GM12878 (cell line): Measurements from ENCODE around the gene ZNF296. TPM values are rescaled to one million over a fixed set of nuclear protein-coding genes. Genes with fewer than 3 reads are reported as not detected.

ENCODE experiments used
- ATAC-seq: fragments of 200-7000 bp; cut with Tn5 transposase; 3 replicates; pipeline ENCODE4 v1.9.1; 2020; ENCODE audit warnings: mild to moderate bottlenecking, moderate library complexity
- BruUV-seq: library from RNA; stranded (reverse); fragments of 400-500 nt; replicated peaks from 2 replicates; lab custom pipeline; 2021; lab: Mats Ljungman, UMichigan
- CTCF ChIA-PET: fragments of 300-600 bp; sonication (Branson Sonifier 250); formaldehyde crosslinking; extraction: SDS; loops from one replicate; lab custom pipeline; 2021; ENCODE audit warnings: inconsistent platforms; lab: Yijun Ruan, JAX
- POLR2A ChIA-PET: fragments of 350-600 bp; formaldehyde crosslinking; extraction: SDS; loops from one replicate; lab custom pipeline; 2021; ENCODE audit warnings: inconsistent platforms; lab: Charles Lee
- RAD21 ChIA-PET: fragments of 300-600 bp; sonication (Branson Sonifier 250); formaldehyde crosslinking; loops from one replicate; lab custom pipeline; 2023; ENCODE audit warnings: antibody characterized with exemption; ENCODE audit not compliant: unreplicated experiment; lab: Charles Lee
- SMC1A ChIA-PET: fragments of 300-600 bp; sonication (Branson Sonifier 250); formaldehyde crosslinking; loops from one replicate; lab custom pipeline; 2023; ENCODE audit not compliant: unreplicated experiment, uncharacterized antibody; lab: Charles Lee
- DNase-seq: peaks from one replicate; pipeline ENCODE4 v3.0.0-alpha.2; 2011; ENCODE audit warnings: low read depth, low spot score
- FAIRE-seq: peaks from 3 replicates; lab custom pipeline; 2011; peaks lifted over from hg19 to GRCh38; lab: Jason Lieb, UNC
- H2AFZ ChIP-seq: 2 replicates; pipeline ENCODE4 v1.6.0; 2011; ENCODE audit warnings: low read depth, low read length, control low read depth; ENCODE audit not compliant: control insufficient read depth
- H3K27ac ChIP-seq: 2 replicates; pipeline ENCODE4 v1.5.1; 2011; ENCODE audit warnings: control low read depth; ENCODE audit not compliant: control insufficient read depth, insufficient read depth
- H3K27me3 ChIP-seq, 2 experiments: replicated peaks in 1 of 2; 2 replicates each; pipeline versions ENCODE4 v1.6.0 to v1.6.1; 2011; ENCODE audit warnings: low read length in 1 of 2; ENCODE audit not compliant: control insufficient read depth in 2 of 2, insufficient read depth in 2 of 2
- H3K36me3 ChIP-seq, 2 experiments: 2 replicates each; pipeline ENCODE4 v1.5.1; 2011; ENCODE audit warnings: low read length in 1 of 2; ENCODE audit not compliant: control insufficient read depth in 2 of 2, insufficient read depth in 2 of 2
- H3K4me1 ChIP-seq: 2 replicates; pipeline ENCODE4 v1.6.1; 2011; ENCODE audit warnings: mild to moderate bottlenecking, low read length, moderate library complexity, mixed read lengths; ENCODE audit not compliant: control insufficient read depth, insufficient read depth
- H3K4me2 ChIP-seq: 2 replicates; pipeline ENCODE4 v1.6.0; 2011; ENCODE audit warnings: control low read depth; ENCODE audit not compliant: control insufficient read depth, insufficient read depth
- H3K4me3 ChIP-seq: fragments of 200-600 bp; sonication (generic); 2 replicates; pipeline ENCODE4 v1.5.1; 2016
- H3K79me2 ChIP-seq: 2 replicates; pipeline ENCODE4 v1.6.0; 2011; ENCODE audit warnings: low read length; ENCODE audit not compliant: control insufficient read depth, insufficient read depth
- H3K9ac ChIP-seq: 2 replicates; pipeline ENCODE4 v1.8.0; 2011; ENCODE audit warnings: low read length, control low read depth, mixed read lengths; ENCODE audit not compliant: control insufficient read depth, insufficient read depth
- H3K9me3 ChIP-seq: replicated peaks from 3 replicates; pipeline ENCODE4 v1.5.1; 2011; ENCODE audit warnings: mild to moderate bottlenecking, low read length; ENCODE audit not compliant: control insufficient read depth, insufficient read depth
- H4K20me1 ChIP-seq: 2 replicates; pipeline ENCODE4 v1.6.0; 2011; ENCODE audit not compliant: control insufficient read depth, insufficient read depth
- CEBPB ChIP-seq, 2 experiments: fragments of 150-350 bp in 1 of 2; IDR thresholded peaks; 2 replicates each; pipeline ENCODE4 v1.6.1; 2012 to 2014; ENCODE audit warnings: low read depth in 2 of 2, low read length in 2 of 2, borderline replicate concordance in 1 of 2, inconsistent platforms in 1 of 2
- CHD2 ChIP-seq: IDR thresholded peaks from 2 replicates; pipeline ENCODE4 v1.6.1; 2011; ENCODE audit warnings: low read depth, low read length, improper control_type of control experiment, borderline replicate concordance
- EP300 ChIP-seq, 2 experiments: fragments of 150-350 bp in 1 of 2; IDR thresholded peaks; 2 replicates each; pipeline ENCODE4 v1.6.1; 2011 to 2012; ENCODE audit warnings: low read depth in 2 of 2, low read length in 2 of 2, borderline replicate concordance in 1 of 2, improper control_type of control experiment in 1 of 2, inconsistent platforms in 1 of 2; ENCODE audit not compliant: control insufficient read depth in 1 of 2
- ESRRA ChIP-seq: IDR thresholded peaks from 2 replicates; pipeline ENCODE4 v1.6.1; 2012; ENCODE audit warnings: mild to moderate bottlenecking, low read length, improper control_type of control experiment
- GABPA ChIP-seq: IDR thresholded peaks from 2 replicates; pipeline ENCODE4 v1.6.1; 2014; ENCODE audit warnings: antibody characterized with exemption, low read depth, mild to moderate bottlenecking, inconsistent platforms
- IKZF1 ChIP-seq: fragments of 450-650 bp; conservative IDR thresholded peaks from 2 replicates; pipeline ENCODE4 v1.6.1; 2017; ENCODE audit warnings: antibody characterized with exemption, mild to moderate bottlenecking
- MEF2B ChIP-seq: fragments of 450-650 bp; IDR thresholded peaks from 2 replicates; pipeline ENCODE4 v1.6.1; 2018; ENCODE audit warnings: mild to moderate bottlenecking, moderate library complexity; ENCODE audit not compliant: partially characterized antibody, poor library complexity, severe bottlenecking
- NBN ChIP-seq: fragments of 450-650 bp; IDR thresholded peaks from 2 replicates; pipeline ENCODE4 v1.6.1; 2016
- NR2C2 ChIP-seq: IDR thresholded peaks from 2 replicates; pipeline ENCODE4 v1.6.1; 2011; ENCODE audit warnings: borderline replicate concordance, low read depth; ENCODE audit not compliant: control insufficient read depth, insufficient read length
- NR2F1 ChIP-seq: fragments of 450-650 bp; conservative IDR thresholded peaks from 2 replicates; pipeline ENCODE4 v1.6.1; 2017; ENCODE audit warnings: mild to moderate bottlenecking
- TCF12 ChIP-seq: IDR thresholded peaks from 2 replicates; pipeline ENCODE4 v1.6.1; 2011; ENCODE audit warnings: low read depth, mild to moderate bottlenecking, low read length
- TCF3 ChIP-seq: IDR thresholded peaks from 2 replicates; pipeline ENCODE4 v1.6.1; 2012; ENCODE audit warnings: low read depth, mild to moderate bottlenecking, low read length, borderline replicate concordance; ENCODE audit not compliant: insufficient read depth
- WGBS: methylation state at CpG from one replicate; pipeline ENCODE4 v1.1.6; 2016; ENCODE audit warnings: low lambda C conversion rate; ENCODE audit not compliant: insufficient replicate concordance, insufficient coverage; ENCODE audit errors: missing lambda C conversion rate; 5-methylcytosine and 5-hydroxymethylcytosine counted together
- in situ Hi-C: fragments of 300-500 bp; cut with MboI; formaldehyde crosslinking; loops from 9 replicates; pipeline ENCODE4 v1.14.3; 2018; ENCODE audit warnings: mixed read lengths
- intact Hi-C: fragments of 100-400 bp; cut with micrococcal nuclease; formaldehyde crosslinking; loops from one replicate; pipeline ENCODE4 v1.14.2; 2022; ENCODE audit not compliant: unreplicated experiment
- polyA plus RNA-seq, 11 experiments: library from polyadenylated mRNA; depleted of rRNA in 4 of 11; unstranded in 6 of 11; stranded (reverse) in 5 of 11; fragments of >200 nt; fragmentation: Nextera tagmentation in 4 of 11; fragmentation: Illumina TruSeq in 1 of 11; extraction: Ambion mirVana in 4 of 11; extraction: Trizol in 1 of 11; gene quantifications; 1 replicate in 1 of 11; 2 replicates in 10 of 11; pipeline versions ENCODE4 v1.2.1 to v1.2.3, GENCODE V29; 2011 to 2016; ENCODE audit warnings: inconsistent platforms in 2 of 11, missing spikeins in 2 of 11, low read depth in 1 of 11
- total RNA-seq, 4 experiments: library from RNA; depleted of rRNA in 3 of 4; stranded (reverse); fragments of >200 nt in 3 of 4; fragmentation: Illumina TruSeq in 1 of 4; extraction: Trizol in 1 of 4; gene quantifications; 2 replicates each; pipeline versions ENCODE4 v1.2.1 to v1.2.3, GENCODE V29; 2013 to 2021
- TF ChIP-seq, protein P1 (sequence below): fragments of 450-650 bp; IDR thresholded peaks from 2 replicates; pipeline ENCODE4 v1.6.1; 2017; ENCODE audit warnings: low read depth, mild to moderate bottlenecking, moderate library complexity
- TF ChIP-seq, protein P2 (sequence below): fragments of 450-650 bp; IDR thresholded peaks from 2 replicates; pipeline ENCODE4 v1.6.1; 2017; ENCODE audit warnings: mild to moderate bottlenecking

Gene ZNF296
- total and polyA plus RNA-seq, 10 of the 15 experiments (the other 5 are each of a cell fraction or from before 2014, with no cell fraction given): 0.44 to 23.6 (median 3.5) TPM; not detected in 1

- TF ChIP-seq, protein P1, sequence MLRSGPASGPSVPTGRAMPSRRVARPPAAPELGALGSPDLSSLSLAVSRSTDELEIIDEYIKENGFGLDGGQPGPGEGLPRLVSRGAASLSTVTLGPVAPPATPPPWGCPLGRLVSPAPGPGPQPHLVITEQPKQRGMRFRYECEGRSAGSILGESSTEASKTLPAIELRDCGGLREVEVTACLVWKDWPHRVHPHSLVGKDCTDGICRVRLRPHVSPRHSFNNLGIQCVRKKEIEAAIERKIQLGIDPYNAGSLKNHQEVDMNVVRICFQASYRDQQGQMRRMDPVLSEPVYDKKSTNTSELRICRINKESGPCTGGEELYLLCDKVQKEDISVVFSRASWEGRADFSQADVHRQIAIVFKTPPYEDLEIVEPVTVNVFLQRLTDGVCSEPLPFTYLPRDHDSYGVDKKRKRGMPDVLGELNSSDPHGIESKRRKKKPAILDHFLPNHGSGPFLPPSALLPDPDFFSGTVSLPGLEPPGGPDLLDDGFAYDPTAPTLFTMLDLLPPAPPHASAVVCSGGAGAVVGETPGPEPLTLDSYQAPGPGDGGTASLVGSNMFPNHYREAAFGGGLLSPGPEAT: peak; percentile 49; the same call in 1 of the 2 replicates
- peak; percentile 31 for TF ChIP-seq MEF2B
- TF ChIP-seq NBN: peak; percentile 88
- peak; percentile 14; the same call in 1 of the 2 replicates for TF ChIP-seq IKZF1
- peak; percentile 91; the same call in 1 of the 2 replicates for TF ChIP-seq TCF12
- TF ChIP-seq TCF3: peak; percentile 43; the same call in 1 of the 2 replicates
- 0 out of 2 replicates have a peak, but pooled peaks have one; percentile 3 for TF ChIP-seq NR2F1
Observed at GRCh38 chr19:45118591-45119355, 42.5 kb upstream of the ZNF296 start (continued).

- peak; percentile 22 for ATAC-seq
- Histone ChIP-seq H3K27me3 (no peaks in the 10 kb centered on the region), H3K9me3 (no peaks in the 10 kb centered on the region), H3K36me3 (peaks cover 0 to 2% of the 10 kb centered on the region in 2 experiments; a peak in 1 of 4 replicates), H3K27ac (peak overlapping the region; percentile 66), H2AFZ (no peak overlapping the region), H3K9ac (peak overlapping the region; percentile 50), H3K4me1 (peaks cover 84% of the 10 kb centered on the region), H4K20me1 (peaks cover 3% of the 10 kb centered on the region; the same call in 1 of the 2 replicates), H3K79me2 (peaks cover 69% of the 10 kb centered on the region), H3K4me3 (peak overlapping the region; percentile 31; the same call in 1 of the 2 replicates), H3K4me2 (peak overlapping the region; percentile 81)
- DNase-seq: no peak
- intact Hi-C loops (no loop called here), in situ Hi-C loops (no loop called here)
- FAIRE-seq: no peak
- WGBS: 85% methylated on average over 5 of the region's 5 CpGs
- SMC1A ChIA-PET: interaction anchor here (1.0 to 2.3 kb wide), 7 partner anchors 15 to 60 kb away, joined by 3 to 7 read pairs (median 5); partner anchors contain the start of genes BLOC1S3, PPP1R37 and TRAPPC6A
- CTCF ChIA-PET: interaction anchor here (0.8 to 3.2 kb wide), 10 partner anchors 8 to 360 kb away, joined by 3 to 16 read pairs (median 4); partner anchors contain the start of genes BLOC1S3, PPP1R37 and TRAPPC6A
- RAD21 ChIA-PET: interaction anchor here (1.0 to 2.2 kb wide), 6 partner anchors 15 to 208 kb away, joined by 3 to 12 read pairs (median 4); partner anchors contain the start of genes BLOC1S3 and TRAPPC6A
- POLR2A ChIA-PET: interaction anchor here (0.9 to 2.9 kb wide), 9 partner anchors 13 to 466 kb away, joined by 3 to 18 read pairs (median 4); partner anchors contain the start of genes BLOC1S3, FOSB, OPA3 and PPP1R37
- BruUV-seq: no TSS peak
- TF ChIP-seq, protein P2, sequence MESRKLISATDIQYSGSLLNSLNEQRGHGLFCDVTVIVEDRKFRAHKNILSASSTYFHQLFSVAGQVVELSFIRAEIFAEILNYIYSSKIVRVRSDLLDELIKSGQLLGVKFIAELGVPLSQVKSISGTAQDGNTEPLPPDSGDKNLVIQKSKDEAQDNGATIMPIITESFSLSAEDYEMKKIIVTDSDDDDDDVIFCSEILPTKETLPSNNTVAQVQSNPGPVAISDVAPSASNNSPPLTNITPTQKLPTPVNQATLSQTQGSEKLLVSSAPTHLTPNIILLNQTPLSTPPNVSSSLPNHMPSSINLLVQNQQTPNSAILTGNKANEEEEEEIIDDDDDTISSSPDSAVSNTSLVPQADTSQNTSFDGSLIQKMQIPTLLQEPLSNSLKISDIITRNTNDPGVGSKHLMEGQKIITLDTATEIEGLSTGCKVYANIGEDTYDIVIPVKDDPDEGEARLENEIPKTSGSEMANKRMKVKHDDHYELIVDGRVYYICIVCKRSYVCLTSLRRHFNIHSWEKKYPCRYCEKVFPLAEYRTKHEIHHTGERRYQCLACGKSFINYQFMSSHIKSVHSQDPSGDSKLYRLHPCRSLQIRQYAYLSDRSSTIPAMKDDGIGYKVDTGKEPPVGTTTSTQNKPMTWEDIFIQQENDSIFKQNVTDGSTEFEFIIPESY: no peak
- TF ChIP-seq NR2C2: no peak
- no peak for TF ChIP-seq CEBPB (IDR thresholded peaks at IDR 0.05; ENCODE audit: borderline replicate concordance in 1 of 2, low read depth in 2 of 2, low read length in 2 of 2)
- no peak for TF ChIP-seq GABPA
- no peak for TF ChIP-seq EP300 (IDR thresholded peaks at IDR 0.05; ENCODE audit: borderline replicate concordance in 1 of 2, control insufficient read depth in 1 of 2, low read depth in 2 of 2, low read length in 2 of 2)
- no peak for TF ChIP-seq ESRRA
- no peak for TF ChIP-seq CHD2
Observed at GRCh38 chr19:45118106-45118505, 41.8 kb upstream of the ZNF296 start.
